B cell (primary cell): ENCODE data around the gene COL4A1.

Experiments
- EZH2 ChIP-seq: IDR thresholded peaks from 2 replicates; pipeline ENCODE4 v1.6.1; 2012; ENCODE audit warnings: borderline replicate concordance, low read depth, mild to moderate bottlenecking, moderate library complexity, low read length; ENCODE audit not compliant: insufficient read depth, poor library complexity, severe bottlenecking
- TF ChIP-seq, protein P1 (sequence below): fragments of 200-600 bp; IDR thresholded peaks from one replicate; pipeline ENCODE4 v1.8.0; 2022; ENCODE audit warnings: antibody characterized with exemption, mild to moderate bottlenecking

DNA sequence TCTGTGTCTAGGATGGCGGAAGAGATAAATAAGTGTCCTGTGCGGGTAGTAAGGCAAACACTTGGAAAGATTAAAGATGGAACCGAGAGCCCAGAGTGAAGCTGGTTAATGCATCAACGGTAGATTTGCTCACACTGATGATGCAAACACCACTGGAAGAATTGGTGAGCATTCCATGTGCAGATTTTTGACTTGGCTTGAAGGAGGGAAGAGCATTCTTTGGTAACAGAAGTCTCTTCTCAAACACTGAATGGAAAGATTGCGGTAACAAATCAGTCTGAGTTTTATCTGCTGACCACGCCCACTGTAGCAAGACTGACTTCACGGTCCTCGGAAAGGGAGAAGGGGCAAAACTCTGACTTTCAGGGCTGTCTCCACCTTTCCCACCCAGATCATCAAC lies 112.5 kb downstream of the COL4A1 start:
- no peak for TF ChIP-seq EZH2
- TF ChIP-seq, protein P1, sequence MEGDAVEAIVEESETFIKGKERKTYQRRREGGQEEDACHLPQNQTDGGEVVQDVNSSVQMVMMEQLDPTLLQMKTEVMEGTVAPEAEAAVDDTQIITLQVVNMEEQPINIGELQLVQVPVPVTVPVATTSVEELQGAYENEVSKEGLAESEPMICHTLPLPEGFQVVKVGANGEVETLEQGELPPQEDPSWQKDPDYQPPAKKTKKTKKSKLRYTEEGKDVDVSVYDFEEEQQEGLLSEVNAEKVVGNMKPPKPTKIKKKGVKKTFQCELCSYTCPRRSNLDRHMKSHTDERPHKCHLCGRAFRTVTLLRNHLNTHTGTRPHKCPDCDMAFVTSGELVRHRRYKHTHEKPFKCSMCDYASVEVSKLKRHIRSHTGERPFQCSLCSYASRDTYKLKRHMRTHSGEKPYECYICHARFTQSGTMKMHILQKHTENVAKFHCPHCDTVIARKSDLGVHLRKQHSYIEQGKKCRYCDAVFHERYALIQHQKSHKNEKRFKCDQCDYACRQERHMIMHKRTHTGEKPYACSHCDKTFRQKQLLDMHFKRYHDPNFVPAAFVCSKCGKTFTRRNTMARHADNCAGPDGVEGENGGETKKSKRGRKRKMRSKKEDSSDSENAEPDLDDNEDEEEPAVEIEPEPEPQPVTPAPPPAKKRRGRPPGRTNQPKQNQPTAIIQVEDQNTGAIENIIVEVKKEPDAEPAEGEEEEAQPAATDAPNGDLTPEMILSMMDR: no peak
